NCI-H128 (cell line): Measurements from ENCODE around the gene GLT6D1.

Source experiments
- DNase-seq: peaks from one replicate; lab custom pipeline; 2025; ENCODE audit not compliant: unreplicated experiment; lab: John Stamatoyannopoulos, UW

GLT6D1 gene

DNA sequence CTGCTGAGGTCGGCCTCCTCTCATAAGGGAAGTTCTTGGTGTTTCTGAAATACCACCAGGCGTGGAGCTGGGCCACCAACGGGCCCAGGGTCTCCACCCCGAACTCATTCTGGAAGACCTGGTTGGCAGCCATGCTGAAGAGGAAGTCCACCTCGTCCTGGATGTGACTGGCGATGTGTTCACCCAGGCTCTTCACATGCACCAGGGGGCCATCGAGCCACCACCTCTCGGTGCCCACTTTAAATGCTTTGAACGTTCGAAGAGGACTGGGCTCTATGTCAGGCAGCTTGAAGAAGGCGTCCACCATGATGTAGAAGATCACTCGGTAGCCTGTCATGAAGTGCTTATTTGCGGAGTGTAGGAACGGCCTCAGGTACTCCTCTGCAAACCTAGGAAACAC, 15.1 kb downstream of the GLT6D1 start:
- DNase-seq: no peak

DNA sequence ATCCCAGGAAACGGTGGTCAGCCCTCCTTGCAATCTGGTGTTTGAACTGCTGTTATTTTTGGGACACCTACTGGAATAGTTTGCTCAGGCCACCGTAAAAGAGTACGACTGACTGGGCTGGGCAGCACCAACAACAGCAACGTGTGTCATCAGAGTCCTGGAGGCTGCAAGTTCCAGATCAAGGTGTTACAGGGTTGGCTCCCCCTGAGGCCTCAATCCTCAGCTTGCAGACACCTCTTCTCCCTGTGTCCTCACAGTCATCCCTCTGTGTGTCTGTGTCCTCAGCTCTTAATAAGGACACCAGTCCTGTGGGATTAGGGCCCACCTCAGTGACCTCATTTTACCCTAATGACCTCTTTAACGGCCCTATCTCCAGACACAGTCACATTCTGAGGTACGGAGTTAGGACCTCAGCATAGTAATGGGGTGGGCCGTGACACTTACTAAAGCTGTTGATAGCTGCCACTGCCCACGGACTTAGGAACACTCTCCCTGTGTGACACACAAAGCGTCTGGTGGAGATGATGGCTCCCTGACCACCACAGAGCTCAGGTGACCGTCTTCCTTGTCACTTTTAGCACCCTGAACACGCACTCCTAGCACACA, 16.8 kb downstream of the GLT6D1 start:
- DNase-seq: no peak

DNA sequence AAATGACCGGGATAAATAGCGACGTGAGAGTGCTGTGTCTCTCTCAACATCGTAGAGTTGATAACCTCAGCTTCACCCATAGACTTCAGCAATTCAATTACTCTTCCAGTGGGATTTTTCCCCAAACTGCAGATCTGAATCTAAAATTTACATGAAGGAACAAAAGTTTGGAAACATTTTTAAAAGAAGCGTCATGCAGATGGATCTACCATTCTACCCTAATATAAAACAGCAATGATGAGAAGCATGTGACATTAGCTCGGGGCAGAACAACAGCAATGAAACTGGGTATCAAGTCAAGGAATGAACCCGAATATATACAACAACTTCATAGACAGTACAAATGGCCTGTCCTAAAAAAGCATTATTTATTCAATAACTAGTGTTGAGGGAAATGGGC, 18.8 kb downstream of the GLT6D1 start:
- DNase-seq: no peak

DNA sequence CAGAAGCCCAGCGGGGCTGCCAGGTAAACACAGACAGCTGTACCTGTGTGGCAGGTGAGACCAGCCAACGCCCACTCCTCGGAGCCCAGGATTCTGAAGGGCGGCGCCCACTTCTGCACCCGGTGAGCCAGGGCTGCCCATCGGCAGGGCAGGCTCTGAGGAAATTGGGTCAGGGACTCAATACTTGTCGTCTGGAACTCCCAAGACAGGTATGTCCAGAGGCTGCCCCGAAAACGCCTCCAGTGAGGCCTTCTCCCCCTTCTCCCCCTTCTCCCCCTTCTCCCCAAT, 19.8 kb downstream of the GLT6D1 start:
- DNase-seq: no peak

DNA sequence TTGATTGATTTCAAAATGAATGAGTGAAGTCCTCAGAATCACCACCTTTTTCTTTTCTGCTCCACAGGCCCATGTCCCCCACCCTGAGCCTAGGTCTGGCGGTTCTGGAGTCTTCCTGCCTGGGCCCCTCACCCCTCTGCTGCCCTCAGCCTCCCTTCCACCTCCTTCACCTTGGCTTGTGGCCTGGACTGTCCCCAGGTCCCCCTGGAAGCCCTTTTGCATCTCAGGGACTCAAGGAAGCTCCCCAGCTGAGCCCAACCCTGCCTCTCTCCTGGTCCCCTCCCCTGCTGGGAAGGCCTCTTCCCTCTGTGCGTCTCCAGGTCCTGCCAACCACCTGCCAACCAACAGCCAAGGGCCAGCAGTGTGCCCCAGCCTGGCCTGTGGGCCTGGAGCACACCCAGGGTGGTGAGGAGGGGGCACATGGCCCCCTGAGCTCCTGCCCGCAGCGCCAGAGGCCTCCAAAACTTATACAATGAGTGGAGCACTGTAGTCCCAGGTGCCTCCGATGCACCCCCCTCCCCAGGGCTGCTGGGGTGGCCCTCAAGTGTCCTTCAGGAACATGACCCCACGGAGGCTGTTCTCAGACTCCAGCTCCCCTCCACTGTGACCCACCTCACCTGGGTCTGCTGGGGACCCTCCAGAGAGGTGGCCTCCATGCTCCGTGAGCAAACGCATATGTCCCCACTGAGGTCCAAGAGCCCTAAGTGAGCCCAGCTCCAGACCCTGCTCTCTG, 20.3 kb downstream of the GLT6D1 start:
- no peak for DNase-seq

DNA sequence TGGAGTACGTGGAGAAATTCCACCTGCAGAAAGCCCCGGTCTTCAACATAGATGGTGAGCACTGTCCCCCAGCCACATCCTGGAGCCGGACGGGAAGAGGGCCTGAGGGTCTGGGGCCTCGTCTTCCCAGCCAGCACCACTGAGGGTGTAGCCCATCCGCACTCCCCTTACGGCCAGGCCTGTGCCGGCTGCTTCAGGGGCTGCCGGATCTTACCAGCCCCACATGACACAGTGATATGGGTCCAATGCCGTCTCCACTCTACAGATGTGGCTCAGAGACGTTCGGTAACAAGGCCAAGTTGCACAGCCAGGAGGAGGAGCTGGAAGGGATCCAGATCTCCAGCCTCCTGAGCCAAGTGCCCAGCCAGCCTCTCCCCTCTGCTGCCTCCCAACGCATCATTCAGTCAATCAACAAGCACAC, 21.3 kb downstream of the GLT6D1 start:
- no peak for DNase-seq

DNA sequence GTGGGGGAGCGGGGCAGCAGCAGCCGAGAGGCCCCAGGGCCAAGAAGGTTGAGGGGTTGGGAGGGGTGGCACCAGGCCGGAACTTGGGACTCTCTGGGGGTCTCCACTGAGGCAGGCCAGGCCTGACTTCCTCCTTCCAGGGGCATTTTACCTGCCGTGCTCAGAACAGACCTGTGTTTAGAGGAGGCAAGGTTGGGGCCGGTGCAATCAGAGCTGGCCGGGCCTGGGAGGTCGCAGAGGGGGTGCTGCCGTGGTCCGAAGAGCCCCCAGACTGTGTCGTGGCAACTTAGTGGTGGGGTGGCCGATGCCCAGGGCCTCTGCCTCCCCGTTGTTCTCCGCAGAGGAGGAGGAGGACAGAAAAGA, 21.8 kb downstream of the GLT6D1 start:
- DNase-seq: no peak

DNA sequence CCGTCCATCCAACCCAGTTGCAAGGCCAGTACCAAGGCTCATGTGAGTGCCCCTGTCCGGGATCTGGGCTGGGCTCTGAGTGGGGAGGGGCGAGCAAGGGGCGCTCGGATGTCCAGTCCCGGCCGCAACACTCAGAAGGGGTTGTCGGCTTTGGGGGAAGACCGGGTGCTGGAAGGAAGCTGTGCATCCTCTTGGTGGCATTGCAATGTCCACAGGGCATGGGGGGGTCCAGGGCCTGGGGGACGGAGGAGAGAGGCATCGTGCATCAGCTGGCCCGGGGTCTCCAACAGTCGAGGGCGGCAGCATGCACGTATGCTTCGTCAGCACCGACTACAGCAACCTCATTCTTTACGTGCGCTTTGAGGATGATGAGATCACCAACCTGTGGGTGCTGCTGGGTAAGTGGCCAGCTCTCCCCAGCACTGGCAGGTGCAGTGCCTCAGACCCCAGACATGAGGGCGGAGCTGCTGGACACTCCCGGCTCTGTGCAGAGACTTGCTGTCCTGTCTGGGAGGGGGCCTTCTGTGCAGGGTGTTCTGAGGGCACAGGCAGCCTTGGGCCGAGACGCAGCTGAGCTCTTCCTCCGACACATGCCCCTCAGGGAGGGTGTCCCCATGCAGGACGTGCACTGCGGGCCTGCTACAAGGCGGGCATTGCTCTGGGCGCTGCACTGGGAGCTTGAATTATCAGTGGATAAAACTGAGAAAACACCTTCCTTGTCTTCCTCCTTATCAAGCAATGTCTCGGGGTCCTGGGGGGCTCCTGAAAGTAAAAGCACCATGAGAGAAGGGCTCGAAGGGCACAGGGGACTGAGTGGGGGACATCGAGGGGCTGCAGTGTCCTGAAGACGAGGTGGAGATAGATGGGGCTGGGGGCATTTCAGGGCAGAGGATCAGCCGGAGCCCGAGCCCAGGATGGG, 22.5 kb downstream of the GLT6D1 start:
- no peak for DNase-seq

DNA sequence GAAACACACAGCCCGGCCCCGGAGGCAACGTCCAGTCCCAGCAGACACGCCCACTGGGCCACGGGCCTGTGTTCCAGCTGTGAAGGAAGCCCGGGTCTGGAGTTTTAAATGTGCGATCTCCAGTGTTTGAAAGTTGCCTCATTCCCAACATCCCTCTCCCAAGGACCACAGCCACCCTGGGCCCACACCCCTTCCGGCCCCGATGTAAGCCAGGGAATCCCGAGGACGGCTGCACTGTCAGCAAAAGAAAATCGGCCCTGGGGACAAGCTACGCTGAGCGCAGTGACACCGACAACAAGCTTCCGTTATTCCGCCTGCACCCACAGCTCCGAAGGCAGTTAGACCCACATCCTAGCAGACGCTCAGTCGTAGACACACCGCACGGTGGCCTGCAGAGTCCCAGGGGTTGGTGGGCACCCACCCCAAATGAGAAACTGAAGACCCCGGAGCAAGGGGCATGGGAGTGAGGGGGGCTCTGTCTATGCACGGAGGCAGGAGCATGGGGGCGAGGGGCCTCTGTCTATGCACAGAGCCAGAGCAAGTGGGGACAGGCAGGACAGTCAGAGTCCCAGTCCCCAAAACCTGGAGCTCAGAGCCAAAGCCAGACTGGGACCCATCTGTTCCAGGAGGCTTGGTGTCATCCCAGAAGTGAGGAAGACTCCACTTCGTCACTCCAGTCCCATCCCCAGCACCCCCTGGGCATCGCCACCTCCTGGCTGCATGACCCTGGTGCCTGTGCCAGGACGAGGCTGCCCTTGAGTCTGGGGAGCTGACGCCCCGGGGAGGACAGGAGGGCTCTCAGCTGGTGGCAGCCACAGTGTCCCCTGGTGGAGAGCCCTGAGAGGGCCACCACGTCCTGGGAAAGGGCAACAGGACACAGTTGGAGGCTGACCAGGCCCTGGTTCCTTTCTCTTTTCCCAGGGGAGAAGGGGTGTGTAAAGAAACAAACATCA, 23.4 kb downstream of the GLT6D1 start:
- DNase-seq: no peak

DNA sequence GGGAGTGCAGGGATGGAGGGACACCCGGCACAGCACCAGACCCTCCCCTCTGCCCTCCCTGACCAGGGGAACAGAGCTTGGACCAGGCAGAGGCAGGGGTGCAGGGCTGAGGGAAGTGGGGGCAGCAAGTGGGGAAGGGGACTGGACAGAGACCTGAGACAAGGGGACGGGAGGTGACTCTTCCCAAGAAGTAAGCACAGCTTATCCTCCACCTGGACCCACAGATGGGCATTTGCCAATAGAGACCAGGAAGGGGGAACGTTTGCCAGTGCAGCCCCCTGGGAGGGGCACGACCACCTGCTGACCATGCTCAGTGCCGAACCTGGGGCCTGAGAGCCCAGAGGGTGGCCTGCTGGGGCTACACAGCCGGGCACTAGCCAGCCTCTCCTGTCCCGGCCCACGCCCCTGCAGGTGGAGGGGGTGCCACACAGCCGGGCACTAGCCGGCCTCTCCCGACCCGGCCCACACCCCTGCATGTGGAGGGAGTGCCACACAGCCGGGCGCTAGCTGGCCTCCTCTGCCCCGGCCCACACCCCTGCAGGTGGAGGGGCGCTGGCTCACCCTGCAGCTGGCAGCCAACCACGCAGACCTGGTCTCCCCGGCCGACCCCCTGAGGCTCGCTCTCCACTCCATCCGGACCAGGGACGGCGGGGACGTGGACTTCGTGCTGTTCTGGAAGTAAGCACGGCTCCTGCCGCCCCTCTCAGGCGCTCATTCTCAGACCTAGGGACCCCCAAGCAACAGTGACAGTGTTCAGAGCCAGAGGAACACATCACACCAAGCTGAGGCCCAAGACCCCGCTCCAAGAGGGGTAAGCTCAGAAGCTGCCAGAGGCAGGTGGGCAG, 24.3 kb downstream of the GLT6D1 start:
- DNase-seq: no peak

DNA sequence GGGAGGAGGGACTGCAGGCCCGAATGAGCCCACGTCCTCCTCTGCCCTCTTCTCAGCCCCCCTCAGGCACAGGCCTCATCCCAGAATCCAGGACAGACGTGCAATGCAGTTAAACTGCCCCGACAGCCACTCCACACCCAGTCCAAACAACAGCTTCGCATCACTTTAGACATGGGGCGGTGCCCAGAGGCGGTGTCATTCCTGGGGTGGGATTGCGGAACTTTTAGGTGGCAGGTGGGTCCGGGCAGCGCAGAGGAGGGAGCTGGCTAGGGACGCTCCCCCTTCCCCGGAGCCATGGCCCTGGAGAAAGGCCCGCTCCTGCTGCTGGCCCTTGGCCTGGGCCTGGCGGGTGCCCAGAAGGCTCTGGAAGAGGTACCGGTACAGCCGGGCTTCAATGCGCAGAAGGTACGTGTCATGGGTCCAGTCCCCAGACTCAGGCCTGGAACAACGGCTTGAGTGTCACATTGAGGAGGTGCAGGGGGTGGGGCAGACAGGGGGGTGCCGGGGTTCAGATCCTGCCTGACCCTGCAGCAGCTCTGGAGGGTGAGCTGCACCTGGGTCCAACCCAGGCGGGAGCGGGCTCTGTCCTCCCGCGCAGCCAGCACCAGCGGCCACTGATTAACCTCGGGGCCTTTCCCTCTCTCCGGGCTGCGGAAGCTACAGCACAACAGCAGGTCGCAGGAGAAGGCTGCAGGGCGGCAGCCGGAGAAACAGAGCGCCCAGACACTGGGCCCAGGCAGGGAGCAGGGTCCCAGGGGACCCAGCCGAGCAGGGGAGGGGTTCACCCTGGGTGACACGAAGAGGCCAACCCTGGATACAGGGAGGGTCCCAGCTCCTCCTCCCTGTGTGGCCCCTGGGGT, 25.2 kb downstream of the GLT6D1 start:
- DNase-seq: no peak

DNA sequence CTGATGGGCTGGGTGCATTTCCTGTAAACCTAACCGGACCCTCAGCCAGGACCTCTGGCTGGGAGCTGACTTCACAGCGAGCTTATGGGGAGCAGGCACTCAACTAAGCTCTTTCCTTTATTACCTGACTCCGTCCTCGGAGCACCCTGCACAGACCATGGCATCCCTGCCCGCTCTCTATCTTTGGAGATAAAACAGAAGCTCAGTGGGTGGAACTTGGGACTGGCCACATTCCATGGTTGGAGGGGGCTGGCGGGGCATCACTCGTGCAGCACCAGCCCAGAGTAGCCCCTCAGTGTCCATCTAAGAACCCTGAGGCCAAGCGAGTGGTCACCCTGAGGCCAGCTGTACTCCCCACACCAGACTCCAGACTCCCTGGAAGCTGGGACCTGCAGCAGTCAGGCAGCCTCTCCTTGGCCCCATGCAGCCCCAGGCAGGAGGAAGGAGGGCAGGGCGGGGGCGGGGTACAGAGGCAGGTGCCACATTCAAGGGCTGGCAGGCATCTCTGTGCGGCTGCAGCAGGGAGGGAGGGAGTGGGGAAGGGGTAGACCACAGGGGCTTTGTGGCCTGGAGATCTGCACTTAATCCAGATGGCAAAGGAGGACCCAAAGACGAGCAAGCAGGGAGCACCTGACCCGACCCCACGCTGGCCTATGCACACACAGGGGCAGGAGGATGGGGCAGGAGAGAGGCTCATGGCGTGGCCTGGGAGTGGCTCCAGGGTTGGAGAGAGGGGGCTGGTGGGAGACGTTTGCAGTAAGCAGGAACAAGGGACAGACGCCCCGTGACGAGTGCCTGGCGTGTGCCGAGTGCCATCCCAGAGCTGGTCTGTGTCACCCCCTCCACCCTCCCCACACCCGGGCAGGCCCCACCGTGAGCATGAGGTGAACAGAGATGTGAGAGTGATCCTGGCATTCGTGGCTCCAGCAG, 26.1 kb downstream of the GLT6D1 start:
- DNase-seq: no peak

DNA sequence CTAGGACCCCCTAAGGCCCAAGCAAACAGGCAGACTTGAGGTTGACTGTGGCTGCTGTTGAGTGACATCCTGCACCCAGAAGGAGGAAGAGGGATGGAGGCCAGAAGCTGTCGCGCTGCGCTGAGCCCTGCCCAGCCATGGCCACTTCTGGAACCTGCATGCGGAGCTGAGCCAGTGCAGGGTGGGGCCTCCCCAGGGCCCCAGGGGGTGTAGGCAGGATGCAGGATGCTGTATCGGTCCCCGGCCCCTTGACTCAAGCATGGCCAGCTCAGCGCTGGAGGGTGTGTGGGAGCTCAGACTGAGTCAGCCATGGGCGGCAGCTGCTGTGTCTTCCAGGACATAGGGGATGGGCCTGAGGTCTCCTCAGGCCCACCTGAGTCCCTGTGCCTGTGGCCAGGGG, 26.9 kb downstream of the GLT6D1 start:
- DNase-seq: no peak

DNA sequence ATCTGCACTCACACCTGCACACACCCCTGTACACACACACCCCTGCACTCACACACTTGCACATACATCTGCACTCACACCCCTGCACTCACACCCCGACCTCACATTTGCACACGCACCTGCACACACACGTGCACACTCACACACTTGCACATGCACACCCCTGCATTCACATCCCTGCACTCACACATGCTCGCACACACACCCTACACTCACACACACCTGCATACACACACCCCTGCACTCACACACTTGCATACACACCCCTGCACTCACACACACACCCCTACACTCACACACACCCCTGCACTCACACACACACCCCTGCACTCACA, 27.5 kb downstream of the GLT6D1 start:
- DNase-seq: no peak

DNA sequence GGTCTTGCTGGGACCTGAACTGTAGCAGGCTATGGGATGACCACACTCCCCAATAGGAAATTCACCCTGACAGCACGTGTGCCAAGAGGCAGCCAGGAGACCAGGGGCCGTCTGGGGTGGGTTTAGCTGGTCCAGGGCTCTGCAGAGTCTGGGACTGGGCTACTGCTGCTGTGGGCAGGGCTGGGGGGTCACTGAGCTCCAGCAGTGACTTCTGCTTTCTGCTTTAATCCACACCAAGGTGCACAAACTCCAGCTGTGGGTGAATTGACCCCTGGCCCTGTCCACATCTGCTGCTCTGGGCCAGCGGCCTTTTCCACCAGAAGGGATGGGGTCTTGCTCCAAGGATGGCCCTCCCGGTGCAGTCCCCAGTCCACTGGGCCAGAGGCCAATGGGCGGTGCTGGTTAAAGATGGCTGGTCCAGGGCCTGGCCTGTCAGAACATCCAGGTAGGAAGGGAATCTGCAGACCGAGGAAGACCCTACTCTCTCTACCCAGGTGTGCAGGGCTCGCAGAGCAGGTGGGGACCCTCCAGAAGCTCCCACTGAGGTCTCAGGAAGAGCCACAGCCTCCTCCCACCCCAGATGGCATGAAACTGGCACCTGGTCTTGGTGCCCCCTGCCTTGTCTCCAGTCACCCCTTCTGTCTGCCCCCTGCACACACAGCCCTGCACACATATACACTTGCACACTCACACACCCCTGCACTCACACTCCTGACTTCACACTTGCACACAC, 28.0 kb downstream of the GLT6D1 start:
- DNase-seq: no peak

DNA sequence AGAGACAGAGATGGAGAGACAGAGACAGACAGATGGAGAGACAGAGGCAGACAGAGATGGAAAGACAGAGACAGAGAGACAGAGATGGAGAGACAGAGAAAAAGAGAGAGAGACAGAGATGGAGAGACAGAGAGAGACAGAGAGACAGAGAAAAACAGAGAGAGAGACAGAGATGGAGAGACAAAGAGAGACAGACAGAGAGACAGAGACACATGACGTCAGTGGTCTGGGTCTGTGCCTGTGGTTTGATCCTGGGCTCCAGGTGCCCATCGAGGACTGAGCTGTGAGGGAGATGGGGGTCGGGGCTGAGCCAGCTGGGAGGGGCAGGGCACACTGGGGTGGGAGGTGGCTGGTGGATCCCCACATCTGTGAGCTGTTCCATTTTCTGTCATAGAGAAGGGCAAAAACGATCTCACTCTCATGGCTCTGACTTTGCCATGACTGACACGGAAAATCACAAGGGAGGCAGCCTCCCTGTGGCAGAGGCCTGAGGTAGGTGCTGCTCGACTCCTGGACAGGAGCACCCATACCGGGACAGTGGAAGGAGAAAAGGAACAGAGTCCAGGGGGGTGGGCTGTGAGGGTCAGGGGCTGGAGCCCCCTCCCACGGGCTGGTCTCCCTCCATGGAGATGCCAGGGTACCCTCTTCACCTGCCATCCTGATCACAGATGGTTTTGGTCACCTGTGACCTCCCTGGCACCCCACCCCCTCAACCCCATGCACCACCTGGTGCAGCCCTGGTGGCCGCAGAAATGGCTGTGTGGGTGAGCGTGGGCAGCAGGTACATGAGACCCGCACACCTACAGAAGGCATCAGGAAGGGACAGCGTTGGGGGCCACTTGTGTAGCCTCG, 28.8 kb downstream of the GLT6D1 start:
- no peak for DNase-seq
